ENCODE data around the gene PRKACA.

Gene PRKACA

DNA sequence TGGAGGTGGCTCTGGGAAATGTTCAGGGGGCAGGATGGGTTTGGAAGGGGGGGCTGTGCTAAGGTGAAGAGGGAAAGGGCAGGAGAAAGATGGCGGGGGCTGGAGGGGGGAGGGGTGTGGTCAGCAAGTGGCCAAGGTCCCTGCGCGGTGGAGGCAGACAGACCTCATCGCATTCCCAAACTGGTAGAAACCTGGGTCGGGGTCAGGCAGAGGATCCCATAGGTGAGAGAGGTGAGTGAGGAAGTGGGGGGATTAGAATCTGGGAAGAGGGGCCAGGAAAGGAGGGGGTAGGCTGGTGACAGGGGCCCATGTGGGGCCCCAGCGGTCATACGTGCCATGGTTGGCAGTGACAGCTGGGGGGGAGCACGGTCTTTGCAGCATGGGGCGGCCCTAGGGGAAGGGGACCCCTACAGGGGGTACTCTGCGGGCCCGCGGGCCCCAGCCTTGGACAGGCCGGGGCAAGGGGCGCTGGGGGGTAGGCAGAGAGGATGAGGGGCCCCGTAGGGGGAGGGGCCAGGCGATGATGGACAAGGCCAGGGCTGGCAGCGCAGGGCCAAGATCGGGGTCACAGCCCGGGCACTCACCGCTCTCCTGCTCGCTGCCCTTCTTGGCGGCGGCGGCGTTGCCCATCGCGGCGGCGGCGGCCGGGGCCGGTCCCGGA lies 514 bp downstream of the PRKACA start (continued):
- TF ChIP-seq ZBTB48 (tag by site-specific recombination; IDR thresholded peaks at IDR 0.05) (no peak), ZNF10 (tag by site-specific recombination; IDR thresholded peaks at IDR 0.05) (no peak), ZNF548 (tag by site-specific recombination; IDR thresholded peaks at IDR 0.05) (no peak), MEIS1 (CRISPR knock-in tag; IDR thresholded peaks at IDR 0.05; ENCODE audit: borderline replicate concordance) (no peak), ZNF785 (tag by site-specific recombination; IDR thresholded peaks at IDR 0.05) (no peak), SP7 (tag by site-specific recombination; IDR thresholded peaks at IDR 0.05) (no peak), ZSCAN16 (tag by site-specific recombination; IDR thresholded peaks at IDR 0.05) (no peak), ZNF521 (tag by site-specific recombination; IDR thresholded peaks at IDR 0.05) (no peak), ZNF514 (tag by site-specific recombination; IDR thresholded peaks at IDR 0.05) (no peak), ZNF114 (tag by site-specific recombination; IDR thresholded peaks at IDR 0.05) (no peak), GLIS1 (tag by site-specific recombination; IDR thresholded peaks at IDR 0.05) (no peak), YY2 (tag by site-specific recombination; IDR thresholded peaks at IDR 0.05) (no peak), ZNF747 (tag by site-specific recombination; IDR thresholded peaks at IDR 0.05) (no peak), ZBTB20 (tag by site-specific recombination; IDR thresholded peaks at IDR 0.05) (peak; percentile 49; the same call in 1 of the 2 replicates), ZNF292 (tag by site-specific recombination; IDR thresholded peaks at IDR 0.05; ENCODE audit: borderline replicate concordance, low read depth) (no peak), KLF1 (tag by site-specific recombination; IDR thresholded peaks at IDR 0.05) (peak; percentile 31; the same call in 1 of the 2 replicates), ZNF549 (tag by site-specific recombination; IDR thresholded peaks at IDR 0.05) (no peak), ZNF426 (tag by site-specific recombination; IDR thresholded peaks at IDR 0.05) (no peak), OVOL3 (tag by site-specific recombination; IDR thresholded peaks at IDR 0.05) (no peak), ZFP41 (tag by site-specific recombination; IDR thresholded peaks at IDR 0.05; ENCODE audit: borderline replicate concordance) (no peak), BCL11B (tag by site-specific recombination; IDR thresholded peaks at IDR 0.05; ENCODE audit: low read depth) (no peak)
- TF ChIP-seq, protein P1, sequence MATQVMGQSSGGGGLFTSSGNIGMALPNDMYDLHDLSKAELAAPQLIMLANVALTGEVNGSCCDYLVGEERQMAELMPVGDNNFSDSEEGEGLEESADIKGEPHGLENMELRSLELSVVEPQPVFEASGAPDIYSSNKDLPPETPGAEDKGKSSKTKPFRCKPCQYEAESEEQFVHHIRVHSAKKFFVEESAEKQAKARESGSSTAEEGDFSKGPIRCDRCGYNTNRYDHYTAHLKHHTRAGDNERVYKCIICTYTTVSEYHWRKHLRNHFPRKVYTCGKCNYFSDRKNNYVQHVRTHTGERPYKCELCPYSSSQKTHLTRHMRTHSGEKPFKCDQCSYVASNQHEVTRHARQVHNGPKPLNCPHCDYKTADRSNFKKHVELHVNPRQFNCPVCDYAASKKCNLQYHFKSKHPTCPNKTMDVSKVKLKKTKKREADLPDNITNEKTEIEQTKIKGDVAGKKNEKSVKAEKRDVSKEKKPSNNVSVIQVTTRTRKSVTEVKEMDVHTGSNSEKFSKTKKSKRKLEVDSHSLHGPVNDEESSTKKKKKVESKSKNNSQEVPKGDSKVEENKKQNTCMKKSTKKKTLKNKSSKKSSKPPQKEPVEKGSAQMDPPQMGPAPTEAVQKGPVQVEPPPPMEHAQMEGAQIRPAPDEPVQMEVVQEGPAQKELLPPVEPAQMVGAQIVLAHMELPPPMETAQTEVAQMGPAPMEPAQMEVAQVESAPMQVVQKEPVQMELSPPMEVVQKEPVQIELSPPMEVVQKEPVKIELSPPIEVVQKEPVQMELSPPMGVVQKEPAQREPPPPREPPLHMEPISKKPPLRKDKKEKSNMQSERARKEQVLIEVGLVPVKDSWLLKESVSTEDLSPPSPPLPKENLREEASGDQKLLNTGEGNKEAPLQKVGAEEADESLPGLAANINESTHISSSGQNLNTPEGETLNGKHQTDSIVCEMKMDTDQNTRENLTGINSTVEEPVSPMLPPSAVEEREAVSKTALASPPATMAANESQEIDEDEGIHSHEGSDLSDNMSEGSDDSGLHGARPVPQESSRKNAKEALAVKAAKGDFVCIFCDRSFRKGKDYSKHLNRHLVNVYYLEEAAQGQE (tag by site-specific recombination; IDR thresholded peaks at IDR 0.05): no peak; the same call in 1 of the 2 replicates
- TF ChIP-seq, protein P2, sequence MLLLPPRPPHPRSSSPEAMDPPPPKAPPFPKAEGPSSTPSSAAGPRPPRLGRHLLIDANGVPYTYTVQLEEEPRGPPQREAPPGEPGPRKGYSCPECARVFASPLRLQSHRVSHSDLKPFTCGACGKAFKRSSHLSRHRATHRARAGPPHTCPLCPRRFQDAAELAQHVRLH (tag by site-specific recombination; IDR thresholded peaks at IDR 0.05): no peak
- TF ChIP-seq, protein P3, sequence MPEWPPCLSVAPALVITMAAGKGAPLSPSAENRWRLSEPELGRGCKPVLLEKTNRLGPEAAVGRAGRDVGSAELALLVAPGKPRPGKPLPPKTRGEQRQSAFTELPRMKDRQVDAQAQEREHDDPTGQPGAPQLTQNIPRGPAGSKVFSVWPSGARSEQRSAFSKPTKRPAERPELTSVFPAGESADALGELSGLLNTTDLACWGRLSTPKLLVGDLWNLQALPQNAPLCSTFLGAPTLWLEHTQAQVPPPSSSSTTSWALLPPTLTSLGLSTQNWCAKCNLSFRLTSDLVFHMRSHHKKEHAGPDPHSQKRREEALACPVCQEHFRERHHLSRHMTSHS (tag by site-specific recombination; IDR thresholded peaks at IDR 0.05): no peak
- TF ChIP-seq, protein P4, sequence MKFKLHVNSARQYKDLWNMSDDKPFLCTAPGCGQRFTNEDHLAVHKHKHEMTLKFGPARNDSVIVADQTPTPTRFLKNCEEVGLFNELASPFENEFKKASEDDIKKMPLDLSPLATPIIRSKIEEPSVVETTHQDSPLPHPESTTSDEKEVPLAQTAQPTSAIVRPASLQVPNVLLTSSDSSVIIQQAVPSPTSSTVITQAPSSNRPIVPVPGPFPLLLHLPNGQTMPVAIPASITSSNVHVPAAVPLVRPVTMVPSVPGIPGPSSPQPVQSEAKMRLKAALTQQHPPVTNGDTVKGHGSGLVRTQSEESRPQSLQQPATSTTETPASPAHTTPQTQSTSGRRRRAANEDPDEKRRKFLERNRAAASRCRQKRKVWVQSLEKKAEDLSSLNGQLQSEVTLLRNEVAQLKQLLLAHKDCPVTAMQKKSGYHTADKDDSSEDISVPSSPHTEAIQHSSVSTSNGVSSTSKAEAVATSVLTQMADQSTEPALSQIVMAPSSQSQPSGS (tag by site-specific recombination; IDR thresholded peaks at IDR 0.05; ENCODE audit: low read depth): no peak
- TF ChIP-seq, protein P5, sequence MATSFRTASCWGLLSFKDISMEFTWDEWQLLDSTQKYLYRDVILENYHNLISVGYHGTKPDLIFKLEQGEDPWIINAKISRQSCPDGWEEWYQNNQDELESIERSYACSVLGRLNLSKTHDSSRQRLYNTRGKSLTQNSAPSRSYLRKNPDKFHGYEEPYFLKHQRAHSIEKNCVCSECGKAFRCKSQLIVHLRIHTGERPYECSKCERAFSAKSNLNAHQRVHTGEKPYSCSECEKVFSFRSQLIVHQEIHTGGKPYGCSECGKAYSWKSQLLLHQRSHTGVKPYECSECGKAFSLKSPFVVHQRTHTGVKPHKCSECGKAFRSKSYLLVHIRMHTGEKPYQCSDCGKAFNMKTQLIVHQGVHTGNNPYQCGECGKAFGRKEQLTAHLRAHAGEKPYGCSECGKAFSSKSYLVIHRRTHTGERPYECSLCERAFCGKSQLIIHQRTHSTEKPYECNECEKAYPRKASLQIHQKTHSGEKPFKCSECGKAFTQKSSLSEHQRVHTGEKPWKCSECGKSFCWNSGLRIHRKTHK (tag by site-specific recombination; IDR thresholded peaks at IDR 0.05): no peak
- TF ChIP-seq, protein P6, sequence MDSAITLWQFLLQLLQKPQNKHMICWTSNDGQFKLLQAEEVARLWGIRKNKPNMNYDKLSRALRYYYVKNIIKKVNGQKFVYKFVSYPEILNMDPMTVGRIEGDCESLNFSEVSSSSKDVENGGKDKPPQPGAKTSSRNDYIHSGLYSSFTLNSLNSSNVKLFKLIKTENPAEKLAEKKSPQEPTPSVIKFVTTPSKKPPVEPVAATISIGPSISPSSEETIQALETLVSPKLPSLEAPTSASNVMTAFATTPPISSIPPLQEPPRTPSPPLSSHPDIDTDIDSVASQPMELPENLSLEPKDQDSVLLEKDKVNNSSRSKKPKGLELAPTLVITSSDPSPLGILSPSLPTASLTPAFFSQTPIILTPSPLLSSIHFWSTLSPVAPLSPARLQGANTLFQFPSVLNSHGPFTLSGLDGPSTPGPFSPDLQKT (IDR thresholded peaks at IDR 0.05; ENCODE audit: borderline replicate concordance, low read depth, low read length): no peak
- TF ChIP-seq, protein P7, sequence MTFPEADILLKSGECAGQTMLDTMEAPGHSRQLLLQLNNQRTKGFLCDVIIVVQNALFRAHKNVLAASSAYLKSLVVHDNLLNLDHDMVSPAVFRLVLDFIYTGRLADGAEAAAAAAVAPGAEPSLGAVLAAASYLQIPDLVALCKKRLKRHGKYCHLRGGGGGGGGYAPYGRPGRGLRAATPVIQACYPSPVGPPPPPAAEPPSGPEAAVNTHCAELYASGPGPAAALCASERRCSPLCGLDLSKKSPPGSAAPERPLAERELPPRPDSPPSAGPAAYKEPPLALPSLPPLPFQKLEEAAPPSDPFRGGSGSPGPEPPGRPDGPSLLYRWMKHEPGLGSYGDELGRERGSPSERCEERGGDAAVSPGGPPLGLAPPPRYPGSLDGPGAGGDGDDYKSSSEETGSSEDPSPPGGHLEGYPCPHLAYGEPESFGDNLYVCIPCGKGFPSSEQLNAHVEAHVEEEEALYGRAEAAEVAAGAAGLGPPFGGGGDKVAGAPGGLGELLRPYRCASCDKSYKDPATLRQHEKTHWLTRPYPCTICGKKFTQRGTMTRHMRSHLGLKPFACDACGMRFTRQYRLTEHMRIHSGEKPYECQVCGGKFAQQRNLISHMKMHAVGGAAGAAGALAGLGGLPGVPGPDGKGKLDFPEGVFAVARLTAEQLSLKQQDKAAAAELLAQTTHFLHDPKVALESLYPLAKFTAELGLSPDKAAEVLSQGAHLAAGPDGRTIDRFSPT (tag by site-specific recombination; IDR thresholded peaks at IDR 0.05): peak; percentile 67

Measured in HEK293 (cell line).